Esophagus squamous epithelium (tissue), 5 donors: ENCODE measurements around the gene MTOR. TPM values are rescaled to one million over a fixed set of nuclear protein-coding genes. Genes with fewer than 3 reads are reported as not detected.
"Not testable (repeated sequence)": the region's sequence is repeated elsewhere in the genome, so short reads cannot be mapped to it uniquely, and the experiment has no call there.

ENCODE experiments used
- DNase-seq: peaks from one replicate; lab custom pipeline; 2025; lab: John Stamatoyannopoulos, UW
- H3K27ac ChIP-seq, 4 donors: fragments of 200-600 bp; sonication (generic); one replicate each; pipeline ENCODE4 v1.5.1; 2016 to 2019; ENCODE audit warnings: mild to moderate bottlenecking in 1 of 4
- H3K27me3 ChIP-seq, 4 donors: fragments of 200-600 bp; sonication (generic); 1 replicate in 3 of 4; 2 replicates in 1 of 4; pipeline versions ENCODE4 v1.5.1 to v1.6.0; 2017 to 2021; ENCODE audit warnings: antibody characterized with exemption in 1 of 4
- H3K36me3 ChIP-seq, 3 donors: fragments of 200-600 bp; sonication (generic); one replicate each; pipeline ENCODE4 v1.5.1; 2016 to 2019
- H3K4me1 ChIP-seq, 3 donors: fragments of 200-600 bp; sonication (generic); one replicate each; pipeline ENCODE4 v1.5.1; 2017 to 2019
- H3K4me3 ChIP-seq, 4 donors: fragments of 200-600 bp; sonication (generic); 1 replicate in 3 of 4; 2 replicates in 1 of 4; pipeline ENCODE4 v1.5.1; 2016 to 2019; ENCODE audit warnings: mild to moderate bottlenecking in 2 of 4, moderate library complexity in 1 of 4
- H3K9me3 ChIP-seq, 3 donors: fragments of 200-600 bp; sonication (generic); one replicate each; pipeline ENCODE4 v1.5.1; 2016 to 2019
- POLR2A ChIP-seq, 4 donors: fragments of 450-650 bp; IDR thresholded peaks; one replicate each; pipeline ENCODE4 v1.6.1; 2017; ENCODE audit warnings: antibody characterized with exemption in 4 of 4, mild to moderate bottlenecking in 4 of 4, moderate library complexity in 3 of 4
- WGBS, 2 donors: methylation state at CpG; one replicate each; pipeline ENCODE4 v1.1.5; 2018; 5-methylcytosine and 5-hydroxymethylcytosine counted together
- intact Hi-C: fragments of 100-400 bp; cut with DNase I; formaldehyde crosslinking; loops from one replicate; pipeline ENCODE4 v1.15.0; 2022
- total RNA-seq, 4 donors: library from RNA; depleted of rRNA; stranded (reverse); fragments of >200 nt; gene quantifications; one replicate each; pipeline ENCODE4 v1.1.0, GENCODE V29; 2016
- TF ChIP-seq, protein P1 (sequence below), 6 experiments: fragments of 450-650 bp in 4 of 6; fragments of 200-600 bp in 2 of 6; sonication (generic) in 2 of 6; IDR thresholded peaks; one replicate each; pipeline ENCODE4 v1.5.1; 2016 to 2019; ENCODE audit warnings: antibody characterized with exemption in 6 of 6, mild to moderate bottlenecking in 4 of 6, moderate library complexity in 4 of 6
- donor health status: DM: yes; HTN: yes; CAD: no.

MTOR gene
- total RNA-seq, 4 donors from 2014 or later, result 25.4 to 34.2 (median 30.1) TPM

DNA sequence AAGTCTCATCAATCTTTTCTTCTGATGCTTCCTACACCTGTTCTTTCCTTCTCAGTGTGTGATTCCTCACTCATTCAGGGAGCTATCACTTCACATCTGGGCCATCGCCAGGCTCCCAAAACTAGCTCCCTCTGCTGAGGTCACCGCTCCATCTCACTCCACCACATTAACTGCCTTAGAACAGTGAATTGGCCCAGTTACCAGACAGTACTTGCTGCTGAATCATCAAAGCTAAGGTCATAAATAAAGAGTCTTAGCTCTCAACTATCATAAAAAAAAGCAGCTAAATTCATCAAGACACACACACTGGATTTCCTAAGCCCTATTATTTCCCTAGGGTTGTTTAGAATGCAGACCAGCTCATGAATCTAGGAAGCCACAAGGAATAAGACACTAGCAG lies 183.7 kb downstream of the MTOR start:
- peaks cover 0 to 25% (median 0%) of the 10 kb centered on the region in 3 donors for H3K4me1 ChIP-seq
- no peaks in the 10 kb centered on the region for H3K9me3 ChIP-seq
- intact Hi-C loops, result no loop called here
- TF ChIP-seq, protein P1, sequence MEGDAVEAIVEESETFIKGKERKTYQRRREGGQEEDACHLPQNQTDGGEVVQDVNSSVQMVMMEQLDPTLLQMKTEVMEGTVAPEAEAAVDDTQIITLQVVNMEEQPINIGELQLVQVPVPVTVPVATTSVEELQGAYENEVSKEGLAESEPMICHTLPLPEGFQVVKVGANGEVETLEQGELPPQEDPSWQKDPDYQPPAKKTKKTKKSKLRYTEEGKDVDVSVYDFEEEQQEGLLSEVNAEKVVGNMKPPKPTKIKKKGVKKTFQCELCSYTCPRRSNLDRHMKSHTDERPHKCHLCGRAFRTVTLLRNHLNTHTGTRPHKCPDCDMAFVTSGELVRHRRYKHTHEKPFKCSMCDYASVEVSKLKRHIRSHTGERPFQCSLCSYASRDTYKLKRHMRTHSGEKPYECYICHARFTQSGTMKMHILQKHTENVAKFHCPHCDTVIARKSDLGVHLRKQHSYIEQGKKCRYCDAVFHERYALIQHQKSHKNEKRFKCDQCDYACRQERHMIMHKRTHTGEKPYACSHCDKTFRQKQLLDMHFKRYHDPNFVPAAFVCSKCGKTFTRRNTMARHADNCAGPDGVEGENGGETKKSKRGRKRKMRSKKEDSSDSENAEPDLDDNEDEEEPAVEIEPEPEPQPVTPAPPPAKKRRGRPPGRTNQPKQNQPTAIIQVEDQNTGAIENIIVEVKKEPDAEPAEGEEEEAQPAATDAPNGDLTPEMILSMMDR (IDR thresholded peaks at IDR 0.05), result no peak
- no peak for TF ChIP-seq POLR2A (IDR thresholded peaks at IDR 0.05)
- no peak overlapping the region for H3K27ac ChIP-seq
- H3K27me3 ChIP-seq, result no peaks in the 10 kb centered on the region
- peaks cover 24 to 97% (median 41%) of the 10 kb centered on the region in 3 donors for H3K36me3 ChIP-seq
- H3K4me3 ChIP-seq, result no peak overlapping the region
- 82 to 85% methylated on average over 2 of the region's 2 CpGs for WGBS, 2 donors
- no peak for DNase-seq

DNA sequence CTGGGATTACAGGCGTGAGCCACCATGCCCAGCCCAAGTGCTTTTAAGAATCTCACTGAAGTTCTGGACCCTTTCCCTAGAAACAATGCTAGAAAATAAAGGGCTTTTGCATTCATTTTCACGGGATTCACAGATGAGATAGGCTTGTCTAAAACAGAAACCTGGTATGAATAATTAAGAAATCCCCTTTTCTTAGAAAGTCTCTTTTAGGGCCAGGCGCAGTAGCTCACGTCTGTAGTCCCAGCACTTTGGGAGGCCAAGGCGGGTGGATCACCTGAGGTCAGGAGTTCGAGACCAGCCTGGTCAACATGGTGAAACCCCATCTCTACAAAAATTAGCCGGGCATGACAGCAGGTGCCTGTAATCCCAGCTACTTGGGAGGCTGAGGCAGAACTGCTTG lies 189.0 kb downstream of the MTOR start:
- H3K36me3 ChIP-seq, result peaks cover 42 to 100% (median 60%) of the 10 kb centered on the region in 3 donors
- H3K27ac ChIP-seq, H3K27me3 ChIP-seq, DNase-seq, intact Hi-C loops, H3K4me3 ChIP-seq, H3K9me3 ChIP-seq: not testable (repeated sequence)
- peaks cover 0 to 17% (median 0%) of the 10 kb centered on the region in 3 donors for H3K4me1 ChIP-seq
- 77 to 86% methylated on average over 3 to 7 of the region's 7 CpGs for WGBS, 2 donors

DNA sequence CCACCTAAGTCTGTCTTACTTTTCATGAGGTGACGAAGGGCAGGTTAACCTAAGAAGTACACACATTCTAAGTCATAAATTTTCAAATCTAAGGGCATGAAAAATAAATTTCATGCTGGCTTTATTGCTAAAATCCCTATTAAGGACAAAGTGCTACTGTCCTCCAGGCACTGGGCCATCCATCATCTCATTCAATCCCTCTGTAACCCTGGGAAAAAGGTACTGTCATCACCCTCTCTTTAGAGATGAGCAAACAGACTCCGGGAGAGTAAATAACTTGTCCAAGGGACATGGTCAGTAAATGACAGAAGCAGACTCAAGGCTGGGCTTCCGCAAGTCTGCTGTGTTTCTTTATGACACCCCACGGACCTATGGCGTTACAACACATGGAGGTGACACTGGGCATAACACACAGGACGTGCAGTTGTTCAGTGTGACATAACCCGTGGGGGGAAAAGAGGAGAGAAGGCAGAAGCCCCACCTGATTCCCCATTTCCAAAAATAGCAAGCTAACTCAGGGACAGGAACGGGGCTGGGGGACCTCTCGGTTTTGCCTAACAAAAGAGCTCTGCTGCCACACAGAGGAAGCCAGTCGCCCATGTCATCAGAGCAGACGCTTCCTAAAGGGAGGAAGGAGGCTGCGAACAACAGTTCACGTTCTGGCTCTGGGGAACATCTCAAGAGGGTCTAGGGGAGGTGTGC lies 190.0 kb downstream of the MTOR start:
- intact Hi-C loops, result no loop called here

DNA sequence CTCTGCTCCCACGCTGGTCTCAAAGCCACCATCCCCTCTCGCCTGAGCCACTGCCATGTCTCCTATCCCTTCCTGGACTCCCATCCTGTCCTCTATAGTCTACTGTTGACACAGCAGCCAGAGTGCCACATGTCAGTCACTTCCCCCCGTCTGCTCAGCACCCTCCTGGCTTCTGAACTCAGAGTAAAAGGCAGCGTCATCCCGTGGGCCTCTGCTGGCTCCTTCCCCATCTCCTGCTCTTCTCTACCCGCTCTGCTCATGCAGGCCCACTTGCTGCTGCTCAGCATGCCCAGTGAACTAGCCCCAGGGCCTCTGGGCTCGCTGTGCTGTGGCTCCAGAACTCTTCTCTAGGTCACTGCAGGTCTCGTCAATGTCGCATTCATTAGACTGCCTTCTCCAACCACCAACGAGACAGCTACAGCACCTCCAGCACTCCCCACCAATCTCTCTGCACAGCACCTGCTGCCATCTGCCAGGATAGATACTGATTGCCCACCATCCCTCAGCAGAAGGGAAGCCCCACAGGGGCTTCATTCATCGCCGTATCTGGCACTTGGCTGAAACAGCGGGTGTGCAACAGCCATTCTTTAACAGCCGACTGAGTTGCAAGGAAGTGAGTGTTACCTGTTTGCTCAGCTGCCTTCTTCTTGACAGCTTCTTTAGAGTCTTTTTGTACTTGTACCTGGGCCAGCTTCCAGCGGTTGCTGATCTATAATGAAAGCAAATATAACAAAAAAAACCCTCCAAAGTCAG lies 190.7 kb downstream of the MTOR start:
- Histone ChIP-seq H3K36me3 (peaks cover 48 to 100% (median 63%) of the 10 kb centered on the region in 3 donors), H3K9me3 (no peaks in the 10 kb centered on the region), H3K27me3 (no peaks in the 10 kb centered on the region), H3K4me3 (no peak overlapping the region), H3K27ac (no peak overlapping the region), H3K4me1 (peaks cover 0 to 17% (median 0%) of the 10 kb centered on the region in 3 donors)
- no peak for TF ChIP-seq POLR2A (IDR thresholded peaks at IDR 0.05)
- TF ChIP-seq, protein P1 (IDR thresholded peaks at IDR 0.05), result no peak
- 57 to 71% methylated on average over 14 to 15 of the region's 15 CpGs for WGBS, 2 donors
- no peak for DNase-seq
- intact Hi-C loops, result no loop called here

More for the DNA sequence above, 190.0 kb downstream of the MTOR start:
- Histone ChIP-seq H3K4me3 (no peak overlapping the region), H3K36me3 (peaks cover 52 to 100% (median 66%) of the 10 kb centered on the region in 3 donors), H3K27ac (no peak overlapping the region), H3K27me3 (no peaks in the 10 kb centered on the region), H3K4me1 (peaks cover 0 to 17% (median 0%) of the 10 kb centered on the region in 3 donors), H3K9me3 (no peaks in the 10 kb centered on the region)
- TF ChIP-seq POLR2A (IDR thresholded peaks at IDR 0.05), result no peak
- TF ChIP-seq, protein P1 (IDR thresholded peaks at IDR 0.05), result no peak
- no peak for DNase-seq
- 70 to 73% methylated on average over 8 to 11 of the region's 13 CpGs for WGBS, 2 donors

DNA sequence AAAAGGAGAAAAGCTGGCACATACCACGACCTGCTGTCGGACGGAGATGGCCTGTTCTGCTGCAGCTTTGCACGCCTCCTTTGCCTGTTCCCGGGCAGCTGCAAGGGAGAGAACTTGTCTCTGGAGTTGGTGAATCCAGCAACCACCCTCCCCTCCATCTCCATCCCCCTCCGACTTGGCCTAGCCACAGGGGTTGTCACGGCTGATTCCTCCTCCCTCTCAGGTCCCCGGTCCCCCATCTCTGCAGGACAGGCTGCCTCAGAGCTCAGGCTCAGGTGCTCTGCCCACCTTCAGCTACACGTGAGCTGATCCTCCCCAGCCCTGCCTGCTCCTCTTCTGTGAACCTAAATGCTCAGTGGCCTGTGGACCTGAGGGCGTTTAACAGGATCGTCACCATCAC lies 191.5 kb downstream of the MTOR start:
- intact Hi-C loops, result no loop called here
- H3K27ac ChIP-seq, result no peak overlapping the region
- H3K36me3 ChIP-seq, result peaks cover 40 to 100% (median 64%) of the 10 kb centered on the region in 3 donors
- TF ChIP-seq POLR2A (IDR thresholded peaks at IDR 0.05), result no peak
- TF ChIP-seq, protein P1 (IDR thresholded peaks at IDR 0.05), result no peak
- peaks cover 0 to 17% (median 0%) of the 10 kb centered on the region in 3 donors for H3K4me1 ChIP-seq
- DNase-seq, result no peak
- WGBS, 2 donors, result 73 to 74% methylated on average over 5 to 7 of the region's 11 CpGs
- no peaks in the 10 kb centered on the region for H3K9me3 ChIP-seq
- no peak overlapping the region for H3K4me3 ChIP-seq
- H3K27me3 ChIP-seq, result no peaks in the 10 kb centered on the region
